ENCODE measurements around the gene NFASC.

DNA sequence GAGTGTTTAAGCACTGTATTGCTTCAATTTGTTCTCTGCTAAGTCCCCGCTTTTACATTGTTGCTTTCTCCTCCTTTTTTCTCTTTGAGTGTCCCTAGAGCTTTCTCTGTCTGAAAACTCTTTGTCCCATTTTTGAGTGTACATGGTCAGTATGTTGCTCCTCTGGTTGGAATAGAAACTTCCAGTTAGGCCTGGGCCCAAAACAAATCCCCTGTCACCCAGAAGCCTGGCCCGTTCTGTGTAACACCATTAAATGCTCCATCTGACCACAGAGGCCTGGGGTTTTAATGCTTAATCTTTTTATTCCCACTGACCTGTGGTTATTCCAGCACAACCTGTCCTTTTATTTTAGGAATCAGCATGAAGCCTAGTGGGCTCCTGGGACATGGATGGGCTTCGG lies 28.3 kb upstream of the NFASC start:
- no peak for TF ChIP-seq CREB1 (IDR thresholded peaks at IDR 0.05; ENCODE audit: low read depth)
- TF ChIP-seq YY1 (IDR thresholded peaks at IDR 0.05; ENCODE audit: low read depth) = no peak
- TF ChIP-seq TAF1 (IDR thresholded peaks at IDR 0.05; ENCODE audit: low read depth) = no peak
- TF ChIP-seq, protein P1, sequence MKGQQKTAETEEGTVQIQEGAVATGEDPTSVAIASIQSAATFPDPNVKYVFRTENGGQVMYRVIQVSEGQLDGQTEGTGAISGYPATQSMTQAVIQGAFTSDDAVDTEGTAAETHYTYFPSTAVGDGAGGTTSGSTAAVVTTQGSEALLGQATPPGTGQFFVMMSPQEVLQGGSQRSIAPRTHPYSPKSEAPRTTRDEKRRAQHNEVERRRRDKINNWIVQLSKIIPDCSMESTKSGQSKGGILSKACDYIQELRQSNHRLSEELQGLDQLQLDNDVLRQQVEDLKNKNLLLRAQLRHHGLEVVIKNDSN (IDR thresholded peaks at IDR 0.05) = no peak
- TF ChIP-seq FOXM1 (IDR thresholded peaks at IDR 0.05; ENCODE audit: borderline replicate concordance, low read depth) = no peak
- TF ChIP-seq EP300 (IDR thresholded peaks at IDR 0.05; ENCODE audit: borderline replicate concordance) = no peak

Measured in Ishikawa (cell line).